IPS-NIHi11 (cell line): ENCODE data around the gene CLDN9.

Experiments
- DNase-seq: peaks from one replicate; pipeline ENCODE4 v3.0.0; 2012; ENCODE audit warnings: mixed read lengths, low spot score

Gene CLDN9

GRCh38 chr16:3012828-3013420, at the start of gene CLDN9:
Gene CLDN9 (plus strand): TSS chr16:3012923. CDS start chr16:3013363, 440 bp downstream.
- no peak for DNase-seq

- no peak for DNase-seq
Observed at GRCh38 chr16:2963074-2963722, 49.5 kb upstream of the CLDN9 start.

- peak; percentile 53 for DNase-seq
Observed at GRCh38 chr16:2963723-2964474, 48.8 kb upstream of the CLDN9 start, which contains the start of gene KREMEN2. Gene KREMEN2 (plus strand): TSS chr16:2964275. CDS start chr16:2964521, 246 bp downstream.

GRCh38 chr16:2964475-2965336, 48.0 kb upstream of the CLDN9 start:
- peak; percentile 93 for DNase-seq

- DNase-seq: no peak
Observed at GRCh38 chr16:2966043-2966807, 46.5 kb upstream of the CLDN9 start.

- no peak for DNase-seq
Observed at GRCh38 chr16:2966808-2967191, 45.9 kb upstream of the CLDN9 start.

- no peak for DNase-seq
Observed at GRCh38 chr16:2967211-2967631, 45.5 kb upstream of the CLDN9 start.

GRCh38 chr16:2967721-2968161, 45.0 kb upstream of the CLDN9 start:
- DNase-seq: no peak

- DNase-seq: no peak
Observed at GRCh38 chr16:2968368-2968737, 44.4 kb upstream of the CLDN9 start.

GRCh38 chr16:2968738-2969544, 43.8 kb upstream of the CLDN9 start, which contains the start of gene PAQR4:
Gene PAQR4 (plus strand): TSS chr16:2969348. CDS start chr16:2969675, 327 bp downstream.
- peak; percentile 90 for DNase-seq

- DNase-seq: peak; percentile 91
Observed at GRCh38 chr16:2969545-2970521, 42.9 kb upstream of the CLDN9 start.

- no peak for DNase-seq
Observed at GRCh38 chr16:2970563-2970962, 42.2 kb upstream of the CLDN9 start.

- DNase-seq: no peak
Observed at GRCh38 chr16:2971134-2971984, 41.4 kb upstream of the CLDN9 start.

GRCh38 chr16:2971985-2972784, 40.5 kb upstream of the CLDN9 start:
- DNase-seq: no peak

GRCh38 chr16:2973093-2973492, 39.6 kb upstream of the CLDN9 start:
- DNase-seq: no peak

- DNase-seq: no peak
Observed at GRCh38 chr16:2973605-2974318, 39.0 kb upstream of the CLDN9 start.
